Measurements from ENCODE around the gene LDLR. TPM values are rescaled to one million over a fixed set of nuclear protein-coding genes. Genes with fewer than 3 reads are reported as not detected.

LDLR gene
- total and polyA plus RNA-seq, 2 donors (not counting 1 experiment from before 2014, with no cell fraction given), result 1.8 to 4.8 TPM

GRCh38 chr19:11078893-11079292 lies 10.4 kb upstream of the LDLR start:
- H3K4me1 ChIP-seq (ENCODE audit: control insufficient read depth in 2 of 2, insufficient read depth in 2 of 2, low read length in 2 of 2), result peaks cover 7 to 8% of the 10 kb centered on the region in 2 donors
- no peak overlapping the region for H3K9ac ChIP-seq (ENCODE audit: low read length)
- H3K9me3 ChIP-seq (ENCODE audit: control extremely low read depth in 1 of 3, control insufficient read depth in 2 of 3, insufficient read depth in 1 of 3, low read length in 2 of 3), result peaks cover 0 to 9% (median 0%) of the 10 kb centered on the region in 3 donors
- ChIA-PET CTCF (no interaction called here), POLR2A (no interaction called here)
- Mint-ChIP-seq H3K27me3 (peaks cover 36% of the 10 kb centered on the region), H3K27ac (no peak overlapping the region), H3K4me1 (peaks cover 10% of the 10 kb centered on the region), H3K4me3 (no peak overlapping the region), H3K9me3 (ENCODE audit: insufficient read depth) (no peaks in the 10 kb centered on the region)
- no peaks in the 10 kb centered on the region for H4K20me1 ChIP-seq (ENCODE audit: control insufficient read depth, insufficient read depth, low read length, poor library complexity, severe bottlenecking)
- no peak for ATAC-seq (ENCODE audit: low read depth)
- no peak overlapping the region for H3K27ac ChIP-seq (ENCODE audit: low read length in 2 of 2)
- no peak for DNase-seq
- no peaks in the 10 kb centered on the region for H3K79me2 ChIP-seq (ENCODE audit: control insufficient read depth, insufficient read depth, low read length)
- WGBS (ENCODE audit: insufficient coverage), result over 99% methylated on average over 8 of the region's 11 CpGs
- no peak overlapping the region for H2AFZ ChIP-seq (ENCODE audit: insufficient read depth, low read depth, low read length, poor library complexity, severe bottlenecking)
- H3K36me3 ChIP-seq (replicated peaks in 1 of 2; ENCODE audit: control extremely low read depth in 1 of 2, control insufficient read depth in 1 of 2, extremely low read depth in 1 of 2, insufficient read depth in 2 of 2, low read length in 1 of 2), result no peaks in the 10 kb centered on the region
- H3K4me2 ChIP-seq (replicated peaks; ENCODE audit: low read depth, low read length, poor library complexity, severe bottlenecking), result no peak overlapping the region
- TF ChIP-seq CTCF (IDR thresholded peaks at IDR 0.05) (no peak), EZH2 (IDR thresholded peaks at IDR 0.05; ENCODE audit: borderline replicate concordance, insufficient read depth, low read depth, low read length, poor library complexity, severe bottlenecking) (no peak)
- peaks cover 0 to 11% (median 5%) of the 10 kb centered on the region in 4 experiments for H3K27me3 ChIP-seq (replicated peaks in 1 of 4; ENCODE audit: control extremely low read depth in 1 of 4, control insufficient read depth in 3 of 4, insufficient read depth in 4 of 4, low read length in 3 of 4)
- intact Hi-C loops (cut with micrococcal nuclease), result no loop called here
- H3K4me3 ChIP-seq (ENCODE audit: control extremely low read depth in 1 of 5, extremely low read depth in 1 of 5, insufficient read depth in 1 of 5, low read depth in 2 of 5, low read length in 4 of 5), result no peak overlapping the region

DNA sequence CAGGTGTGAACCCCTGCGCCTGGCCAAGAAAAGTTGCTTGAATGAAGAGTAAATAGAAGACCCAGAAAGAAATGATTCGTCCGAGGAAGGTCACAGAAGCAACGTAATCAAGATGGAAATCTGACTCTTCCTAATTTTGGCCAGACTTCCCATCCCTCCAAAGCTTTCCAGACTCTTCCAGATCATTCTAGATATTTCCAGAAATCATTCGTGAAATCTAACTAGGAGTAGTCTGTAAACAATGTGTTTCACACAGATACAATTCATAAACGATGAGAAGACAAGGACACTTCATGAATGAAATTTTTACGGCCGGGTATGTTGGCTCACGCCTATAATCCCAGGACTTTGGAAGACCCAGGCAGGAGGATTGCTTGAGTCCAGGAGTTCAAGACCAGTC lies 9.3 kb upstream of the LDLR start:
- CTCF ChIA-PET, result no interaction called here

More for the DNA sequence above, 9.3 kb upstream of the LDLR start:
- no peak overlapping the region for H2AFZ ChIP-seq (ENCODE audit: insufficient read depth, low read depth, low read length, poor library complexity, severe bottlenecking)
- Mint-ChIP-seq H3K27ac (no peak overlapping the region), H3K27me3 (peaks cover 33% of the 10 kb centered on the region), H3K9me3 (ENCODE audit: insufficient read depth) (no peaks in the 10 kb centered on the region), H3K4me3 (no peak overlapping the region), H3K4me1 (peaks cover under 1% of the 10 kb centered on the region)
- H3K36me3 ChIP-seq (replicated peaks in 1 of 2; ENCODE audit: control extremely low read depth in 1 of 2, control insufficient read depth in 1 of 2, extremely low read depth in 1 of 2, insufficient read depth in 2 of 2, low read length in 1 of 2), result no peaks in the 10 kb centered on the region
- no peak overlapping the region for H3K27ac ChIP-seq (ENCODE audit: low read length in 2 of 2)
- no peak for DNase-seq
- POLR2A ChIA-PET, result no interaction called here
- no peak overlapping the region for H3K4me3 ChIP-seq (ENCODE audit: control extremely low read depth in 1 of 5, extremely low read depth in 1 of 5, insufficient read depth in 1 of 5, low read depth in 2 of 5, low read length in 4 of 5)
- H3K4me2 ChIP-seq (replicated peaks; ENCODE audit: low read depth, low read length, poor library complexity, severe bottlenecking), result no peak overlapping the region
- H3K9me3 ChIP-seq (ENCODE audit: control extremely low read depth in 1 of 3, control insufficient read depth in 2 of 3, insufficient read depth in 1 of 3, low read length in 2 of 3), result peaks cover 0 to 9% (median 0%) of the 10 kb centered on the region in 3 donors
- intact Hi-C loops (cut with micrococcal nuclease), result no loop called here
- H3K9ac ChIP-seq (ENCODE audit: low read length), result no peak overlapping the region
- H3K27me3 ChIP-seq (replicated peaks in 1 of 4; ENCODE audit: control extremely low read depth in 1 of 4, control insufficient read depth in 3 of 4, insufficient read depth in 4 of 4, low read length in 3 of 4), result peaks cover 0 to 13% (median 6%) of the 10 kb centered on the region in 4 experiments
- H3K4me1 ChIP-seq (ENCODE audit: control insufficient read depth in 2 of 2, insufficient read depth in 2 of 2, low read length in 2 of 2), result no peaks in the 10 kb centered on the region
- TF ChIP-seq CTCF (IDR thresholded peaks at IDR 0.05), result no peak
- no peak for TF ChIP-seq EZH2 (IDR thresholded peaks at IDR 0.05; ENCODE audit: borderline replicate concordance, insufficient read depth, low read depth, low read length, poor library complexity, severe bottlenecking)
- H3K79me2 ChIP-seq (ENCODE audit: control insufficient read depth, insufficient read depth, low read length), result no peaks in the 10 kb centered on the region
- 98% methylated on average over 6 of the region's 9 CpGs for WGBS (ENCODE audit: insufficient coverage)
- no peaks in the 10 kb centered on the region for H4K20me1 ChIP-seq (ENCODE audit: control insufficient read depth, insufficient read depth, low read length, poor library complexity, severe bottlenecking)
- ATAC-seq (ENCODE audit: low read depth), result no peak
